NCI-H2196 (cell line): Measurements from ENCODE around the gene PHF21B.

Source experiments
- DNase-seq: peaks from one replicate; lab custom pipeline; 2025; ENCODE audit not compliant: unreplicated experiment; lab: John Stamatoyannopoulos, UW

Gene PHF21B

GRCh38 chr22:44895296-44896055 lies 114.3 kb downstream of the PHF21B start:
- no peak for DNase-seq

- no peak for DNase-seq
Observed at GRCh38 chr22:44894782-44895181, 115.0 kb downstream of the PHF21B start.

GRCh38 chr22:44894321-44894720 lies 115.5 kb downstream of the PHF21B start:
- no peak for DNase-seq

GRCh38 chr22:44893731-44894080 lies 116.1 kb downstream of the PHF21B start:
- no peak for DNase-seq

GRCh38 chr22:44892803-44893730 lies 116.7 kb downstream of the PHF21B start:
- DNase-seq = no peak

GRCh38 chr22:44892243-44892642 lies 117.6 kb downstream of the PHF21B start:
- no peak for DNase-seq

GRCh38 chr22:44891791-44892190 lies 118.0 kb downstream of the PHF21B start:
- DNase-seq = no peak

- DNase-seq = no peak
Observed at GRCh38 chr22:44891293-44891747, 118.5 kb downstream of the PHF21B start.

- no peak for DNase-seq
Observed at GRCh38 chr22:44890416-44891292, 119.2 kb downstream of the PHF21B start.

- DNase-seq = no peak
Observed at GRCh38 chr22:44889255-44889878, 120.4 kb downstream of the PHF21B start.

GRCh38 chr22:44888491-44889254 lies 121.1 kb downstream of the PHF21B start:
- no peak for DNase-seq

GRCh38 chr22:44887941-44888366 lies 121.9 kb downstream of the PHF21B start:
- DNase-seq = no peak

GRCh38 chr22:44885806-44886360 lies 123.9 kb downstream of the PHF21B start:
- no peak for DNase-seq

- no peak for DNase-seq
Observed at GRCh38 chr22:44884968-44885805, 124.6 kb downstream of the PHF21B start.

- DNase-seq = no peak
Observed at GRCh38 chr22:44884562-44884961, 125.2 kb downstream of the PHF21B start.

- DNase-seq = no peak
Observed at GRCh38 chr22:44883011-44883421, 126.8 kb downstream of the PHF21B start.

- no peak for DNase-seq
Observed at GRCh38 chr22:44882226-44882905, 127.4 kb downstream of the PHF21B start.

GRCh38 chr22:44881624-44882023 lies 128.2 kb downstream of the PHF21B start:
- DNase-seq = no peak
